T-helper 17 cell (primary cell): Measurements from ENCODE around the gene DTX4. TPM values are rescaled to one million over a fixed set of nuclear protein-coding genes. Genes with fewer than 3 reads are reported as not detected.

Experiments used
- ATAC-seq: fragments of 150-1000 bp; cut with Tn5 transposase; 2 replicates; pipeline ENCODE4 v1.10.0; 2021; ENCODE audit warnings: mild to moderate bottlenecking, moderate library complexity
- DNase-seq, 3 donors: peaks; one replicate each; pipeline versions ENCODE4 v3.0.0 to v3.0.0-alpha.2; 2020 to 2021
- H3K9me3 ChIP-seq: one replicate; pipeline ENCODE4 v1.7.0; 2013; ENCODE audit warnings: low read length, mild to moderate bottlenecking; ENCODE audit not compliant: control insufficient read depth, poor library complexity, severe bottlenecking
- H3K27ac Mint-ChIP-seq: one replicate; pipeline ENCODE4 v1.8.0; 2022; ENCODE audit warnings: mild to moderate bottlenecking, moderate library complexity, mixed read lengths
- H3K27me3 Mint-ChIP-seq: one replicate; pipeline ENCODE4 v1.8.0; 2022; ENCODE audit warnings: mixed read lengths
- H3K36me3 Mint-ChIP-seq: one replicate; pipeline ENCODE4 v1.8.0; 2022; ENCODE audit warnings: low read depth, mixed read lengths
- H3K4me1 Mint-ChIP-seq: one replicate; pipeline ENCODE4 v1.8.0; 2022; ENCODE audit warnings: mild to moderate bottlenecking, mixed read lengths
- H3K4me3 Mint-ChIP-seq: one replicate; pipeline ENCODE4 v1.8.0; 2022; ENCODE audit warnings: mild to moderate bottlenecking, moderate library complexity, mixed read lengths
- total RNA-seq, 4 donors: library from RNA in 2 of 4; stranded (reverse) in 2 of 4; gene quantifications; one replicate each; pipeline ENCODE4 v1.2.3 and lab custom pipeline; 2022 to 2026

The DTX4 gene
- total RNA-seq, 2 donors from 2014 or later, result 1.1 to 1.4 TPM

- no peak for DNase-seq
- Mint-ChIP-seq H3K36me3 (peaks cover 2% of the 10 kb centered on the region), H3K4me1 (peaks cover 24% of the 10 kb centered on the region), H3K4me3 (peak overlapping the region; percentile 28), H3K27me3 (no peaks in the 10 kb centered on the region), H3K27ac (peak overlapping the region; percentile 87)
- no peaks in the 10 kb centered on the region for H3K9me3 ChIP-seq
- ATAC-seq, result no peak
Measured at GRCh38 chr11:59206635-59207034, 34.7 kb downstream of the DTX4 start.

- Mint-ChIP-seq H3K4me1 (peaks cover 22% of the 10 kb centered on the region), H3K4me3 (peak overlapping the region; percentile 82), H3K27me3 (no peaks in the 10 kb centered on the region), H3K27ac (peak overlapping the region; percentile 87), H3K36me3 (no peaks in the 10 kb centered on the region)
- H3K9me3 ChIP-seq, result no peaks in the 10 kb centered on the region
- DNase-seq (peak in 2 of 3 donors; percentile 10 to 17), ATAC-seq (peak; percentile 85)
Measured at GRCh38 chr11:59207988-59208451, 36.1 kb downstream of the DTX4 start.

- no peaks in the 10 kb centered on the region for H3K9me3 ChIP-seq
- DNase-seq (no peak), ATAC-seq (no peak)
- Mint-ChIP-seq H3K27me3 (no peaks in the 10 kb centered on the region), H3K36me3 (no peaks in the 10 kb centered on the region), H3K4me1 (peaks cover 23% of the 10 kb centered on the region), H3K4me3 (no peak overlapping the region), H3K27ac (peak overlapping the region; percentile 45)
Measured at GRCh38 chr11:59208956-59209355, 37.0 kb downstream of the DTX4 start.

- Mint-ChIP-seq H3K27ac (no peak overlapping the region), H3K4me3 (peak overlapping the region; percentile 73), H3K4me1 (peaks cover 20% of the 10 kb centered on the region), H3K27me3 (no peaks in the 10 kb centered on the region), H3K36me3 (no peaks in the 10 kb centered on the region)
- no peak for DNase-seq
- no peak for ATAC-seq
- H3K9me3 ChIP-seq, result no peaks in the 10 kb centered on the region
Measured at GRCh38 chr11:59212222-59212621, 40.3 kb downstream of the DTX4 start.

- Mint-ChIP-seq H3K4me3 (peak within 1 kb of the TSS; percentile 73), H3K4me1 (peaks cover 13% of the 10 kb centered on the region), H3K27me3 (no peaks in the 10 kb centered on the region), H3K36me3 (no peaks in the 10 kb centered on the region), H3K27ac (no peak within 1 kb of the TSS)
- DNase-seq (no peak), ATAC-seq (peak; percentile 17)
- H3K9me3 ChIP-seq, result no peaks in the 10 kb centered on the region
Measured at GRCh38 chr11:59212744-59213631, 41.1 kb downstream of the DTX4 start, which contains the start of gene MPEG1. Gene MPEG1, minus strand, starts transcription at chr11:59212927. Its CDS starts 62 bp downstream, at chr11:59212865.

- Mint-ChIP-seq H3K4me3 (no peak overlapping the region), H3K36me3 (no peaks in the 10 kb centered on the region), H3K27me3 (no peaks in the 10 kb centered on the region), H3K27ac (no peak overlapping the region), H3K4me1 (peaks cover 8% of the 10 kb centered on the region)
- no peak for DNase-seq
- H3K9me3 ChIP-seq, result no peaks in the 10 kb centered on the region
- ATAC-seq, result no peak
Measured at GRCh38 chr11:59214141-59214893, 42.4 kb downstream of the DTX4 start.

GRCh38 chr11:59216641-59217564 is 45.0 kb downstream of the DTX4 start:
- DNase-seq, result no peak
- H3K9me3 ChIP-seq, result no peaks in the 10 kb centered on the region
- Mint-ChIP-seq H3K36me3 (no peaks in the 10 kb centered on the region), H3K4me1 (peaks cover 5% of the 10 kb centered on the region), H3K4me3 (no peak overlapping the region), H3K27me3 (no peaks in the 10 kb centered on the region), H3K27ac (no peak overlapping the region)
- peak; percentile 80 for ATAC-seq

- Mint-ChIP-seq H3K36me3 (no peaks in the 10 kb centered on the region), H3K4me1 (peaks cover 4% of the 10 kb centered on the region), H3K27ac (no peak overlapping the region)
Measured at GRCh38 chr11:59218319-59218718, 46.4 kb downstream of the DTX4 start.

GRCh38 chr11:59218893-59219292 is 47.0 kb downstream of the DTX4 start:
- Mint-ChIP-seq H3K27me3 (no peaks in the 10 kb centered on the region), H3K36me3 (no peaks in the 10 kb centered on the region), H3K4me1 (peaks cover 4% of the 10 kb centered on the region), H3K27ac (no peak overlapping the region), H3K4me3 (no peak overlapping the region)
- no peaks in the 10 kb centered on the region for H3K9me3 ChIP-seq
- DNase-seq (no peak), ATAC-seq (no peak)

More at GRCh38 chr11:59218319-59218718, 46.4 kb downstream of the DTX4 start:
- H3K9me3 ChIP-seq, result no peaks in the 10 kb centered on the region
- H3K4me3 Mint-ChIP-seq, result no peak overlapping the region
- H3K27me3 Mint-ChIP-seq, result no peaks in the 10 kb centered on the region
- ATAC-seq (no peak), DNase-seq (no peak)

GRCh38 chr11:59219836-59220235 is 47.9 kb downstream of the DTX4 start:
- no peak for ATAC-seq
- no peak for DNase-seq
- H3K9me3 ChIP-seq, result no peaks in the 10 kb centered on the region
- H3K27ac Mint-ChIP-seq, result no peak overlapping the region
- H3K27me3 Mint-ChIP-seq, result peaks cover 1% of the 10 kb centered on the region
- no peak overlapping the region for H3K4me3 Mint-ChIP-seq
- H3K36me3 Mint-ChIP-seq, result peaks cover 2% of the 10 kb centered on the region
- H3K4me1 Mint-ChIP-seq, result peaks cover 10% of the 10 kb centered on the region

- DNase-seq (no peak), ATAC-seq (no peak)
- no peak overlapping the region for H3K27ac Mint-ChIP-seq
- no peaks in the 10 kb centered on the region for H3K9me3 ChIP-seq
- peaks cover 13% of the 10 kb centered on the region for H3K27me3 Mint-ChIP-seq
- no peak overlapping the region for H3K4me3 Mint-ChIP-seq
- peaks cover 13% of the 10 kb centered on the region for H3K4me1 Mint-ChIP-seq
- H3K36me3 Mint-ChIP-seq, result peaks cover 5% of the 10 kb centered on the region
Measured at GRCh38 chr11:59221441-59221840, 49.5 kb downstream of the DTX4 start.

GRCh38 chr11:59222464-59223060 is 50.6 kb downstream of the DTX4 start:
- DNase-seq (no peak), ATAC-seq (no peak)
- H3K9me3 ChIP-seq, result no peaks in the 10 kb centered on the region
- Mint-ChIP-seq H3K27me3 (peaks cover 13% of the 10 kb centered on the region), H3K27ac (no peak overlapping the region), H3K4me3 (no peak overlapping the region), H3K36me3 (peaks cover 5% of the 10 kb centered on the region), H3K4me1 (peaks cover 9% of the 10 kb centered on the region)
